SK-N-SH (cell line): Measurements from ENCODE around the gene TTC39C.

ENCODE experiments used
- EP300 ChIP-seq, 2 experiments: IDR thresholded peaks; 2 replicates each; pipeline versions ENCODE4 v1.4.0 to v1.6.1; 2012; ENCODE audit warnings: borderline replicate concordance in 1 of 2, low read depth in 1 of 2, low read length in 1 of 2
- EZH2phosphoT487 ChIP-seq: fragments of 200-600 bp; sonication (generic); IDR thresholded peaks from 2 replicates; pipeline ENCODE4 v1.6.1; 2017; ENCODE audit warnings: low read depth, mixed run types, mild to moderate bottlenecking, antibody characterized with exemption, moderate library complexity, borderline replicate concordance
- FOXM1 ChIP-seq: IDR thresholded peaks from 2 replicates; pipeline ENCODE4 v1.4.0; 2012; ENCODE audit warnings: low read depth, mild to moderate bottlenecking
- POLR2AphosphoS5 ChIP-seq: IDR thresholded peaks from 2 replicates; pipeline ENCODE4 v1.6.1; 2012; ENCODE audit warnings: low read depth, low read length
- RCOR1 ChIP-seq: fragments of 150-350 bp; IDR thresholded peaks from 2 replicates; pipeline ENCODE4 v1.6.1; 2017; ENCODE audit warnings: antibody characterized with exemption, low read length
- REST ChIP-seq: IDR thresholded peaks from 2 replicates; pipeline ENCODE4 v1.6.1; 2012; ENCODE audit warnings: mild to moderate bottlenecking, low read depth, low read length, moderate library complexity
- TAF1 ChIP-seq: IDR thresholded peaks from 2 replicates; pipeline ENCODE4 v1.6.1; 2012; ENCODE audit warnings: low read depth, mild to moderate bottlenecking, low read length, moderate library complexity, borderline replicate concordance
- YY1 ChIP-seq: IDR thresholded peaks from 2 replicates; pipeline ENCODE4 v1.4.0; 2012; ENCODE audit warnings: low read depth, mild to moderate bottlenecking
- TF ChIP-seq, protein P1 (sequence below): fragments of 200-600 bp; sonication (generic); IDR thresholded peaks from 2 replicates; pipeline ENCODE4 v1.6.1; 2017; ENCODE audit warnings: antibody characterized with exemption, mild to moderate bottlenecking, moderate library complexity
- TF ChIP-seq, protein P2 (sequence below): IDR thresholded peaks from 2 replicates; pipeline ENCODE4 v1.4.0; 2012; ENCODE audit warnings: low read depth

DNA sequence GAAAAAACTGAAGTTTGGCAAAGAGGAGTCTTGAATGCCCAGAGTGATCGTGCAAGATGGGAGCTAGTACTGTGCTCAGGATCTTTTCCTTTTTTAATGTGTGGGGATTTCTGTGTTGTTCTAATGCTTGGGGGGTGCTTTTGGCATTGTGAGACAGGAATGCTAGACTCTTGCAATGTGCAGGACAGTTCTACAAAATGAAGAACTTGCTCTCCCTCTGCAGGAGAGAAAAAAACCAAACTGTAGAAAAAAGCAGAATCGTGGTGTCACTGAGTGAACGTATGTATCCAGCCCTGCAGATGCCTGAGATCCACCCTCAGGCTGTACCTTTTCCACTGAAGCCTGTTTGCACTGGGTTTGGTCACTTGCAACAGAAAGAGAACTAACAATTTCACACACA lies 12.1 kb upstream of the TTC39C start:
- TF ChIP-seq EZH2phosphoT487 (no peak), EP300 (IDR thresholded peaks at IDR 0.05; ENCODE audit: borderline replicate concordance in 1 of 2, low read depth in 1 of 2, low read length in 1 of 2) (no peak), POLR2AphosphoS5 (no peak), TAF1 (no peak), FOXM1 (no peak), RCOR1 (no peak), YY1 (no peak), REST (no peak)
- TF ChIP-seq, protein P1, sequence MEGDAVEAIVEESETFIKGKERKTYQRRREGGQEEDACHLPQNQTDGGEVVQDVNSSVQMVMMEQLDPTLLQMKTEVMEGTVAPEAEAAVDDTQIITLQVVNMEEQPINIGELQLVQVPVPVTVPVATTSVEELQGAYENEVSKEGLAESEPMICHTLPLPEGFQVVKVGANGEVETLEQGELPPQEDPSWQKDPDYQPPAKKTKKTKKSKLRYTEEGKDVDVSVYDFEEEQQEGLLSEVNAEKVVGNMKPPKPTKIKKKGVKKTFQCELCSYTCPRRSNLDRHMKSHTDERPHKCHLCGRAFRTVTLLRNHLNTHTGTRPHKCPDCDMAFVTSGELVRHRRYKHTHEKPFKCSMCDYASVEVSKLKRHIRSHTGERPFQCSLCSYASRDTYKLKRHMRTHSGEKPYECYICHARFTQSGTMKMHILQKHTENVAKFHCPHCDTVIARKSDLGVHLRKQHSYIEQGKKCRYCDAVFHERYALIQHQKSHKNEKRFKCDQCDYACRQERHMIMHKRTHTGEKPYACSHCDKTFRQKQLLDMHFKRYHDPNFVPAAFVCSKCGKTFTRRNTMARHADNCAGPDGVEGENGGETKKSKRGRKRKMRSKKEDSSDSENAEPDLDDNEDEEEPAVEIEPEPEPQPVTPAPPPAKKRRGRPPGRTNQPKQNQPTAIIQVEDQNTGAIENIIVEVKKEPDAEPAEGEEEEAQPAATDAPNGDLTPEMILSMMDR, result no peak; the same call in 1 of the 2 replicates
- TF ChIP-seq, protein P2, sequence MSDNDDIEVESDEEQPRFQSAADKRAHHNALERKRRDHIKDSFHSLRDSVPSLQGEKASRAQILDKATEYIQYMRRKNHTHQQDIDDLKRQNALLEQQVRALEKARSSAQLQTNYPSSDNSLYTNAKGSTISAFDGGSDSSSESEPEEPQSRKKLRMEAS, result no peak
